Measurements from ENCODE around the gene ZBTB49. TPM values are rescaled to one million over a fixed set of nuclear protein-coding genes. Genes with fewer than 3 reads are reported as not detected.
A peak's percentile ranks its signal among the peaks of the same experiment; 100 is the strongest.

Gene ZBTB49
- total and polyA plus RNA-seq, 2 of the 13 experiments (the other 11 are each of a cell fraction or from before 2014, with no cell fraction given), result 3.3 to 4.3 TPM

DNA sequence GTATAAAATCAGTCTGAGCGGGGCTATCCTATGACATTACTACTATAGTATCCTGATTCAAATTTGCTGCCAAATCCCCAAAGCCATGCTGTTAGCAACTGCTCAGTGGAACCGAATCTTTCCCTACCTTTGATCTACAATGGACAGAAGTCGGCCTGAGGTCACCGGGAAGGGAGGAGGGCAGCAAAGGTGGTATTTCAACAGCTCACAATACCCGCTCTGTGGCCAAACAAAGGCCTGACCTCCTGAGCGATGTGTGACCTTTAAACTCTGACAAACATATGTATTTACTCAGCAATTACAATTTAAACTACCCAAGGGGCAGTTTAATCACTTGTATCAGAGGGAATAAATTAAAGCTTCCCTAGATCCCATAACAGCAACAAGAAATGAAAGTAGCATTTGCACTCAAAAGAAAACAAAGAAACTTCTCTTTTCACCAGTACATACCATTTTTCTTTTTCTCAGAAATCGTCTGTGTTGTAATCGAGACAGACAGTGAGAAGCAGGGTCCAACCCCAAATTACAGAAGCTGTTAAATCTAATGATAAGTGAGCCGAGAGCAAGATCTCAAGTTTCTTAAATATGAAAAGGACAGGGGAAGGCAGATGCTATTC lies 30.5 kb upstream of the ZBTB49 start (continued):
- no peak for TF ChIP-seq REL (CRISPR knock-in tag; conservative IDR thresholded peaks at IDR 0.05)
- TF ChIP-seq ZNF382 (CRISPR knock-in tag; IDR thresholded peaks at IDR 0.05; ENCODE audit: borderline replicate concordance), result no peak
- TF ChIP-seq SAFB2 (CRISPR knock-in tag; IDR thresholded peaks at IDR 0.05; ENCODE audit: borderline replicate concordance, low read depth), result no peak
- TF ChIP-seq ZNF569 (CRISPR knock-in tag; IDR thresholded peaks at IDR 0.05; ENCODE audit: borderline replicate concordance), result no peak
- TF ChIP-seq ZNF580 (CRISPR knock-in tag; IDR thresholded peaks at IDR 0.05; ENCODE audit: borderline replicate concordance, low read depth), result no peak
- TF ChIP-seq ZNF777 (CRISPR knock-in tag; IDR thresholded peaks at IDR 0.05), result 0 out of 2 replicates have a peak, but pooled peaks have one; percentile 20
- TF ChIP-seq, protein P1, sequence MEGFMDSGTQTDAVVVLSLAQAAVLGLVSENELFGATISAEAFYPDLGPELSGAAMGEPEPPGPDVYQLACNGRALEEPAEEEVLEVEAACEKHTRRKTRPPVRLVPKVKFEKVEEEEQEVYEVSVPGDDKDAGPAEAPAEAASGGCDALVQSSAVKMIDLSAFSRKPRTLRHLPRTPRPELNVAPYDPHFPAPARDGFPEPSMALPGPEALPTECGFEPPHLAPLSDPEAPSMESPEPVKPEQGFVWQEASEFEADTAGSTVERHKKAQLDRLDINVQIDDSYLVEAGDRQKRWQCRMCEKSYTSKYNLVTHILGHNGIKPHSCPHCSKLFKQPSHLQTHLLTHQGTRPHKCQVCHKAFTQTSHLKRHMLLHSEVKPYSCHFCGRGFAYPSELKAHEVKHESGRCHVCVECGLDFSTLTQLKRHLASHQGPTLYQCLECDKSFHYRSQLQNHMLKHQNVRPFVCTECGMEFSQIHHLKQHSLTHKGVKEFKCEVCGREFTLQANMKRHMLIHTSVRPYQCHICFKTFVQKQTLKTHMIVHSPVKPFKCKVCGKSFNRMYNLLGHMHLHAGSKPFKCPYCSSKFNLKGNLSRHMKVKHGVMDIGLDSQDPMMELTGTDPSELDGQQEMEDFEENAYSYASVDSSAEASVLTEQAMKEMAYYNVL (CRISPR knock-in tag; IDR thresholded peaks at IDR 0.05; ENCODE audit: borderline replicate concordance), result peak; percentile 62; the same call in 1 of the 2 replicates
- TF ChIP-seq ZNF598 (CRISPR knock-in tag; IDR thresholded peaks at IDR 0.05; ENCODE audit: borderline replicate concordance), result no peak
- TF ChIP-seq NCOR1 (IDR thresholded peaks at IDR 0.05; ENCODE audit: borderline replicate concordance, low read length), result peak; percentile 94
- 0 out of 2 replicates have a peak, but pooled peaks have one; percentile 37 for TF ChIP-seq ZNF549 (CRISPR knock-in tag; IDR thresholded peaks at IDR 0.05)
- TF ChIP-seq, protein P2, sequence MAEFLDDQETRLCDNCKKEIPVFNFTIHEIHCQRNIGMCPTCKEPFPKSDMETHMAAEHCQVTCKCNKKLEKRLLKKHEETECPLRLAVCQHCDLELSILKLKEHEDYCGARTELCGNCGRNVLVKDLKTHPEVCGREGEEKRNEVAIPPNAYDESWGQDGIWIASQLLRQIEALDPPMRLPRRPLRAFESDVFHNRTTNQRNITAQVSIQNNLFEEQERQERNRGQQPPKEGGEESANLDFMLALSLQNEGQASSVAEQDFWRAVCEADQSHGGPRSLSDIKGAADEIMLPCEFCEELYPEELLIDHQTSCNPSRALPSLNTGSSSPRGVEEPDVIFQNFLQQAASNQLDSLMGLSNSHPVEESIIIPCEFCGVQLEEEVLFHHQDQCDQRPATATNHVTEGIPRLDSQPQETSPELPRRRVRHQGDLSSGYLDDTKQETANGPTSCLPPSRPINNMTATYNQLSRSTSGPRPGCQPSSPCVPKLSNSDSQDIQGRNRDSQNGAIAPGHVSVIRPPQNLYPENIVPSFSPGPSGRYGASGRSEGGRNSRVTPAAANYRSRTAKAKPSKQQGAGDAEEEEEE (CRISPR knock-in tag; IDR thresholded peaks at IDR 0.05; ENCODE audit: borderline replicate concordance), result no peak
- TF ChIP-seq ESRRA (CRISPR knock-in tag; IDR thresholded peaks at IDR 0.05; ENCODE audit: low read depth), result peak; percentile 44; the same call in 1 of the 2 replicates
- TF ChIP-seq, protein P3, sequence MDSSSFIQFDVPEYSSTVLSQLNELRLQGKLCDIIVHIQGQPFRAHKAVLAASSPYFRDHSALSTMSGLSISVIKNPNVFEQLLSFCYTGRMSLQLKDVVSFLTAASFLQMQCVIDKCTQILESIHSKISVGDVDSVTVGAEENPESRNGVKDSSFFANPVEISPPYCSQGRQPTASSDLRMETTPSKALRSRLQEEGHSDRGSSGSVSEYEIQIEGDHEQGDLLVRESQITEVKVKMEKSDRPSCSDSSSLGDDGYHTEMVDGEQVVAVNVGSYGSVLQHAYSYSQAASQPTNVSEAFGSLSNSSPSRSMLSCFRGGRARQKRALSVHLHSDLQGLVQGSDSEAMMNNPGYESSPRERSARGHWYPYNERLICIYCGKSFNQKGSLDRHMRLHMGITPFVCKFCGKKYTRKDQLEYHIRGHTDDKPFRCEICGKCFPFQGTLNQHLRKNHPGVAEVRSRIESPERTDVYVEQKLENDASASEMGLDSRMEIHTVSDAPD (CRISPR knock-in tag; IDR thresholded peaks at IDR 0.05), result peak; percentile 18; the same call in 1 of the 2 replicates
- peak; percentile 51; the same call in 1 of the 2 replicates for TF ChIP-seq ZBTB43 (CRISPR knock-in tag; conservative IDR thresholded peaks at IDR 0.05)
- peak; percentile 65; the same call in 1 of the 2 replicates for TF ChIP-seq ZMYM3 (CRISPR knock-in tag; IDR thresholded peaks at IDR 0.05)
- no peak for TF ChIP-seq ZNF850 (CRISPR knock-in tag; conservative IDR thresholded peaks at IDR 0.05)
- peak; percentile 93 for TF ChIP-seq SOX13 (IDR thresholded peaks at IDR 0.05)
- peak in 1 of 2 experiments; percentile 99; a peak in 2 of 4 replicates for TF ChIP-seq SOX13 (CRISPR knock-in tag; conservative IDR thresholded peaks at IDR 0.05 in 1 of 2, IDR thresholded peaks at IDR 0.05 in 1 of 2)
- TF ChIP-seq TEAD3 (CRISPR knock-in tag; optimal IDR thresholded peaks at IDR 0.05; ENCODE audit: borderline replicate concordance), result peak; percentile 87
- 0 out of 2 replicates have a peak, but pooled peaks have one; percentile 18 for TF ChIP-seq NKX3-1 (CRISPR knock-in tag; IDR thresholded peaks at IDR 0.05)
- no peak for TF ChIP-seq GPN1 (CRISPR knock-in tag; IDR thresholded peaks at IDR 0.05; ENCODE audit: borderline replicate concordance)
- TF ChIP-seq ZNF264 (CRISPR knock-in tag; IDR thresholded peaks at IDR 0.05), result peak; percentile 80
- peak; percentile 39; the same call in 1 of the 2 replicates for TF ChIP-seq BRD4 (CRISPR knock-in tag; IDR thresholded peaks at IDR 0.05)
